HCT116 (cell line): Measurements from ENCODE around the gene FMN2. TPM values are rescaled to one million over a fixed set of nuclear protein-coding genes. Genes with fewer than 3 reads are reported as not detected.

Source experiments
- ATAC-seq: fragments of 200-7000 bp; cut with Tn5 transposase; 2 replicates; pipeline ENCODE4 v1.9.1; 2020; ENCODE audit warnings: mild to moderate bottlenecking, moderate library complexity
- BruUV-seq: library from RNA; stranded (reverse); fragments of 400-500 nt; replicated peaks from 2 replicates; lab custom pipeline; 2021; lab: Mats Ljungman, UMichigan
- CTCF ChIA-PET: fragments of 300-600 bp; sonication (Branson Sonifier 250); formaldehyde crosslinking; loops from one replicate; lab custom pipeline; 2021; ENCODE audit warnings: antibody characterized with exemption; lab: Charles Lee
- POLR2A ChIA-PET: fragments of 300-600, 350-600 bp; sonication (Branson Sonifier 250); formaldehyde crosslinking; loops from one replicate; lab custom pipeline; 2021; ENCODE audit warnings: antibody characterized with exemption; lab: Charles Lee
- RAD21 ChIA-PET, 2 experiments: fragments of 300-600 bp; sonication (Branson Sonifier 250); formaldehyde crosslinking; loops; one replicate each; lab custom pipeline; 2023; ENCODE audit warnings: low total read pairs in 2 of 2; ENCODE audit not compliant: uncharacterized antibody in 2 of 2, unreplicated experiment in 2 of 2, low non-redundant PET in 1 of 2; lab: Charles Lee
- DNase-seq: peaks from one replicate; pipeline ENCODE4 v3.0.0-alpha.2; 2010; ENCODE audit warnings: low read depth, low spot score
- H2AFZ ChIP-seq: fragments of 200-600 bp; shearing (Covaris generic), sonication (generic); 2 replicates; pipeline ENCODE4 v1.6.1; 2017; ENCODE audit warnings: low read depth, mixed run types, mixed read lengths, antibody characterized with exemption, low read length; ENCODE audit not compliant: poor library complexity, severe bottlenecking
- H3K27ac ChIP-seq: 2 replicates; pipeline ENCODE4 v1.5.1; 2012; ENCODE audit warnings: low read depth, low read length
- H3K27me3 ChIP-seq: fragments of 200-600 bp; sonication (generic); 2 replicates; pipeline ENCODE4 v1.6.1; 2016; ENCODE audit warnings: mixed run types, low read length, mixed read lengths; ENCODE audit not compliant: insufficient read depth
- H3K36me3 ChIP-seq, 2 experiments: fragments of 200-500 bp in 1 of 2; fragments of 200-600 bp in 1 of 2; sonication (Bioruptor generic) in 1 of 2; sonication (generic) in 1 of 2; 2 replicates each; pipeline versions ENCODE4 v1.5.1 to v1.6.1; 2014 to 2016; ENCODE audit warnings: low read length in 2 of 2, inconsistent platforms in 1 of 2, mixed read lengths in 1 of 2, mixed run types in 1 of 2; ENCODE audit not compliant: insufficient read depth in 2 of 2, control insufficient read depth in 1 of 2
- H3K4me1 ChIP-seq, 2 experiments: fragments of 200-600 bp in 1 of 2; sonication (generic) in 1 of 2; 2 replicates each; pipeline versions ENCODE4 v1.5.1 to v1.6.1; 2012 to 2017; ENCODE audit warnings: low read length in 2 of 2, inconsistent platforms in 1 of 2, mild to moderate bottlenecking in 1 of 2, mixed read lengths in 1 of 2, mixed run types in 1 of 2, moderate library complexity in 1 of 2; ENCODE audit not compliant: insufficient read depth in 2 of 2, control insufficient read depth in 1 of 2
- H3K4me2 ChIP-seq: fragments of 200-600 bp; sonication (generic); 2 replicates; pipeline ENCODE4 v1.6.1; 2017; ENCODE audit warnings: mixed run types, low read length, mixed read lengths
- H3K4me3 ChIP-seq, 2 experiments: fragments of 200-600 bp in 1 of 2; sonication (generic) in 1 of 2; replicated peaks in 1 of 2; 2 replicates each; pipeline ENCODE4 v1.5.1; 2011 to 2016; ENCODE audit warnings: low read length in 2 of 2, control low read depth in 1 of 2, low read depth in 1 of 2, mild to moderate bottlenecking in 1 of 2, mixed read lengths in 1 of 2, mixed run types in 1 of 2
- H3K79me2 ChIP-seq: fragments of 200-600 bp; sonication (generic); 2 replicates; pipeline ENCODE4 v1.6.1; 2017; ENCODE audit warnings: mild to moderate bottlenecking, mixed run types, low read length, moderate library complexity, mixed read lengths; ENCODE audit not compliant: insufficient read depth
- H3K9ac ChIP-seq: fragments of 200-600 bp; sonication (generic); 2 replicates; pipeline ENCODE4 v1.6.1; 2016; ENCODE audit warnings: low read length, mixed read lengths
- H3K9me2 ChIP-seq: fragments of 200-600 bp; sonication (generic), shearing (Covaris generic); 2 replicates; pipeline ENCODE4 v1.6.1; 2017; ENCODE audit warnings: mixed run types, mild to moderate bottlenecking, moderate library complexity; ENCODE audit not compliant: insufficient read depth
- H3K9me3 ChIP-seq, 2 experiments: fragments of 200-500 bp in 1 of 2; fragments of 200-600 bp in 1 of 2; sonication (Bioruptor generic) in 1 of 2; sonication (generic) in 1 of 2; 2 replicates each; pipeline ENCODE4 v1.6.1; 2014 to 2017; ENCODE audit warnings: low read length in 2 of 2, mixed read lengths in 2 of 2, inconsistent platforms in 1 of 2, low read depth in 1 of 2, mild to moderate bottlenecking in 1 of 2, mixed run types in 1 of 2, moderate library complexity in 1 of 2; ENCODE audit not compliant: control insufficient read depth in 1 of 2, insufficient read depth in 1 of 2
- H4K20me1 ChIP-seq: fragments of 200-600 bp; sonication (generic), shearing (Covaris generic); 2 replicates; pipeline ENCODE4 v1.6.1; 2017; ENCODE audit warnings: mixed run types, mild to moderate bottlenecking, moderate library complexity; ENCODE audit not compliant: insufficient read depth
- CBX3 ChIP-seq: IDR thresholded peaks from 2 replicates; pipeline ENCODE4 v1.6.1; 2012; ENCODE audit warnings: low read depth
- CEBPB ChIP-seq: IDR thresholded peaks from 2 replicates; pipeline ENCODE4 v1.6.1; 2012; ENCODE audit warnings: low read depth
- CTCF ChIP-seq, 3 experiments: fragments of 200-600 bp in 1 of 3; sonication (generic) in 1 of 3; IDR thresholded peaks in 2 of 3; conservative IDR thresholded peaks in 1 of 3; 2 replicates each; pipeline ENCODE4 v1.5.1; 2012 to 2017; ENCODE audit warnings: low read depth in 2 of 3, low read length in 2 of 3, antibody characterized with exemption in 1 of 3, borderline replicate concordance in 1 of 3, control low read depth in 1 of 3, mild to moderate bottlenecking in 1 of 3, mixed read lengths in 1 of 3, mixed run types in 1 of 3, moderate library complexity in 1 of 3; ENCODE audit not compliant: insufficient read depth in 1 of 3
- EGR1 ChIP-seq: IDR thresholded peaks from 2 replicates; pipeline ENCODE4 v1.6.1; 2012; ENCODE audit warnings: low read depth
- ELF1 ChIP-seq: IDR thresholded peaks from 2 replicates; pipeline ENCODE4 v1.6.1; 2012; ENCODE audit warnings: low read depth, borderline replicate concordance
- EZH2 ChIP-seq: fragments of 200-600 bp; sonication (generic); IDR thresholded peaks from 2 replicates; pipeline ENCODE4 v1.6.1; 2017; ENCODE audit warnings: antibody characterized with exemption, mixed run types
- EZH2phosphoT487 ChIP-seq: fragments of 200-600 bp; IDR thresholded peaks from 2 replicates; pipeline ENCODE4 v1.6.1; 2018; ENCODE audit warnings: antibody characterized with exemption, borderline replicate concordance
- MAX ChIP-seq: IDR thresholded peaks from 2 replicates; pipeline ENCODE4 v1.6.1; 2012
- POLR2A ChIP-seq: IDR thresholded peaks from 2 replicates; pipeline ENCODE4 v1.7.0; 2011; ENCODE audit warnings: borderline replicate concordance; ENCODE audit not compliant: insufficient read depth, insufficient read length; ENCODE audit errors: extremely low read depth
- POLR2AphosphoS5 ChIP-seq: IDR thresholded peaks from 2 replicates; pipeline ENCODE4 v1.6.1; 2011; ENCODE audit warnings: mild to moderate bottlenecking, low read depth, low read length, moderate library complexity
- RAD21 ChIP-seq: IDR thresholded peaks from 2 replicates; pipeline ENCODE4 v1.6.1; 2012; ENCODE audit warnings: low read depth, mild to moderate bottlenecking
- SIN3A ChIP-seq: IDR thresholded peaks from 2 replicates; pipeline ENCODE4 v1.6.1; 2012; ENCODE audit warnings: low read depth
- SP1 ChIP-seq: IDR thresholded peaks from 2 replicates; pipeline ENCODE4 v1.6.1; 2012; ENCODE audit warnings: low read depth
- SRF ChIP-seq: IDR thresholded peaks from 2 replicates; pipeline ENCODE4 v1.6.1; 2012; ENCODE audit warnings: low read depth
- TCF7L2 ChIP-seq: IDR thresholded peaks from 2 replicates; pipeline ENCODE4 v1.7.0; 2011; ENCODE audit warnings: borderline replicate concordance, inconsistent platforms; ENCODE audit not compliant: insufficient read depth, insufficient read length; ENCODE audit errors: extremely low read depth
- YY1 ChIP-seq: IDR thresholded peaks from 2 replicates; pipeline ENCODE4 v1.6.1; 2011; ENCODE audit warnings: low read length, low read depth, moderate library complexity, mild to moderate bottlenecking; ENCODE audit not compliant: insufficient replicate concordance; ENCODE audit errors: extremely low read depth
- ZFX ChIP-seq: fragments of 450-650 bp; IDR thresholded peaks from 2 replicates; pipeline ENCODE4 v1.6.1; 2017
- ZNF274 ChIP-seq: fragments of 200-500 bp; sonication (Bioruptor generic); IDR thresholded peaks from 2 replicates; pipeline ENCODE4 v1.6.1; 2014; ENCODE audit warnings: mild to moderate bottlenecking, low read depth, low read length, inconsistent platforms
- intact Hi-C: fragments of 100-400 bp; cut with micrococcal nuclease; formaldehyde crosslinking; loops from 2 replicates; pipeline ENCODE4 v1.10.0; 2022
- total RNA-seq: library from RNA; stranded (reverse); gene quantifications from one replicate; pipeline ENCODE4 v1.2.1, GENCODE V29; 2021; ENCODE audit not compliant: unreplicated experiment

The FMN2 gene
- total RNA-seq, 1 experiment from 2014 or later, result not detected

GRCh38 chr1:240164742-240165141 lies 73.1 kb downstream of the FMN2 start:
- no peak for DNase-seq
- ATAC-seq, result no peak
- Histone ChIP-seq H3K4me1 (no peaks in the 10 kb centered on the region), H3K9ac (no peak overlapping the region), H3K27me3 (no peaks in the 10 kb centered on the region), H3K4me3 (no peak overlapping the region), H3K36me3 (no peaks in the 10 kb centered on the region), H4K20me1 (no peaks in the 10 kb centered on the region), H3K79me2 (no peaks in the 10 kb centered on the region), H3K27ac (no peak overlapping the region), H2AFZ (no peak overlapping the region), H3K9me2 (no peaks in the 10 kb centered on the region), H3K9me3 (peaks cover 7 to 11% of the 10 kb centered on the region in 2 experiments; a peak in 2 of 4 replicates), H3K4me2 (no peak overlapping the region)
- ChIA-PET CTCF (no interaction called here), RAD21 (no interaction called here), POLR2A (no interaction called here)
- TF ChIP-seq CBX3, result no peak
- TF ChIP-seq RAD21, result no peak
- TF ChIP-seq EZH2, result no peak
- no peak for TF ChIP-seq ZFX
- TF ChIP-seq TCF7L2, result no peak
- no peak for TF ChIP-seq POLR2AphosphoS5
- no peak for TF ChIP-seq CTCF (IDR thresholded peaks at IDR 0.05 in 2 of 3, conservative IDR thresholded peaks at IDR 0.05 in 1 of 3; ENCODE audit: borderline replicate concordance in 1 of 3, insufficient read depth in 1 of 3, low read depth in 2 of 3, low read length in 2 of 3)
- no peak for TF ChIP-seq SRF
- TF ChIP-seq ELF1, result no peak
- no peak for TF ChIP-seq EGR1
- no peak for TF ChIP-seq SP1
- no peak for TF ChIP-seq MAX
- no peak for TF ChIP-seq YY1
- no peak for TF ChIP-seq ZNF274
- TF ChIP-seq EZH2phosphoT487, result no peak
- no peak for TF ChIP-seq SIN3A
- no peak for TF ChIP-seq CEBPB
- no peak for TF ChIP-seq POLR2A
- no TSS peak for BruUV-seq
- intact Hi-C loops, result no loop called here
